GM19324 (cell line): ENCODE measurements around the gene DNAL4.

Experiments used
- ATAC-seq: cut with Tn5 transposase; IDR thresholded peaks from one replicate; pipeline ENCODE4 v1.9.1; 2021; ENCODE audit warnings: mild to moderate bottlenecking, moderate library complexity; ENCODE audit not compliant: unreplicated experiment, low FRiP score

Gene DNAL4

DNA sequence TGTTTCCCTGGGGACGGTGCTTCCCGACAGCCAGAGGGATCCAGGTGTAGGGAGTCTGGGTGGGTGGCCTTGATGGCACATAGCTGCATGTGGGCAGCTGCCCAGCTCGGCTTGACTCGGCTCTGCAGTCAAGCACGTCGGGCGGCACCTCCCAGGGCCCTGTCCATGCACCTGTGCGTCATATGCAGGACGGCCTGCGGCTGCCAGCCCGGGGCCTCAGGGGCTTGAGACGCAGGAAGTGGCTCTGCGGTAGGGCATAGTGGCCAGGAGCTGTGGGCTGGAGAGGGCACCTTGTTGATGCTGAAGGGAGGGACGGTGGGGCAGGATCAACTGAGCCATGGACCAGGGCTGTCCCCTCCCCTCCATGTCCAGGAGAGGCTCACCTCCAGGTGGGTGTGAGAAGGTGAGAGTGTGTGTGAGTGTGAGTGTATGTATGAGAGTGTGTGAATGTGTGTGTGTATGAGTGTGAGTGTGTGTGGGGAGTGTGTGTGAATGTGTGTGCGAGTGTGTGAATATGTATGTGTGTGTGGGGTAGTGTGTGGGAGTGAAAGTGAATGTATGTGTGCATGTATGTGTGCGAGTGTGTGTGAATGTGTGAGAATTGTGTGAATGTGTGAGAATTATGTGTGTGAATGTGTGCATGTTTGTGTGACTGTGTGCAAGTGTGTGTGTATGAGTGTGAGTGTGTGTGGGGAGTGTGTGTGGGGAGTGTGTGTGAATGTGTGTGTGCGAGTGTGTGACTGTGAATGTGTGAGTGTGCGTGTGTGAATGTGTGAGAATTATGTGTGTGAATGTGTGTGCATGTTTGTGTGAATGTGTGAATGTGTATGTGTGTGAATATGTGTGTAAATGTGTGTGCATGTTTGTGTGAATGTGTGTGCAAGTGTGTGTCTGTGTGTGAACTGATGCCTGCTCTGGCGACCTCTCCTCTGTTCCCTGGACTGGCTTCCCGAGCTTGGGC is 32.5 kb downstream of the DNAL4 start:
- ATAC-seq = no peak

DNA sequence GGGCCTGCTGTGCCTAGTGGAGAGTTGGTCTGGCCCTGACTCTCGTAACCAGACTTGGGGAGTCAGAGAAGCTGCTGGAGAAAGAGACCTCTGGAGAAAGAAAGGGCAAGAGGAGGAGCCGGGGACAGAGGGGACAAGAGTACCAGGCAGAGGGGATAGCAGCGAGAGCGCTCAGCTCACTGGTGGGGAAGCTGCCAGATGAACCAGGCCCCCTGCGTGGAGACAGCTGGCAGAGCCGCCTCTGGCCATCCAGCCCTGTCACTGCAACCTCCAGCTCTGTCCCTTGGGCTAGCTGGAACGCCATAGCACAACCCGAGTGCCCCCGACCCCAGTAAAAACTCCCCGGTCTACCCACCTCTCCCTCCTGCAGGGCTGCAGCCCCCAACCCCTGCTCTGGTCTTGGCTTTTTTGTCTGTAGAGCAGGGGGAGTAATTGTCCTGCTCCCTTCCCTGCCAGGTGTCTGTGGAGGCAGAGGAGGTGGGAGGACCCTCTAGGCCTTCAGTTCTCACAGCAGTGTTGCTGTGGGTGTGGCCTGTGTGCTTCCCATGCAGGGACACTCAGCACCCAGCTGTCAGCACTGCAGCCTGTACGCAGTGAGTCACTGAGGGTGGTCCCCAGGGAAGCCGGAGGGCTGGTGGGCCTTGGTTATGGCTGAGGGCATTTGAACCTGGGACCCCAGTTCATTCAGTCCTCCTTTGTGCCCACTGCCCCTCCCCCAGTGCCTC is 33.3 kb downstream of the DNAL4 start:
- no peak for ATAC-seq

DNA sequence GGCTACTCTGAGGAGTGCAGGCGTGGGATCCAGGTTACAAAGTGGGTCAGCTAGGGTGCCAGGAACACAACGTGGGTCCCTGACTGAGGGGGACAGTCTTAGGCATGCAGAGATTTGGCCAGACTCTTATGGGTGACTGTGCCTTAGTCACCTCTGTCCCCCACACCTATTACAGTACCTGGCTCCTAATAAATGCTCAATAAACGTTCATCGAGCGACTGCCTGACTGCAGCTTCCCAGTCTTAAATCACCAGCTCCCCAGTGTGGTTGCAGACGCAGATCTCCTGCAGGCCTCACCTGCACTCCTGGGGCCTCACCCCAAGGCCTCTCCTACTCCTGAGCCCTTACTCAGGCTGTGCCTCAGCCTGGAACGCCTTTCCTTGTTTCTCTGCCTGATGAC is 34.9 kb downstream of the DNAL4 start:
- no peak for ATAC-seq

DNA sequence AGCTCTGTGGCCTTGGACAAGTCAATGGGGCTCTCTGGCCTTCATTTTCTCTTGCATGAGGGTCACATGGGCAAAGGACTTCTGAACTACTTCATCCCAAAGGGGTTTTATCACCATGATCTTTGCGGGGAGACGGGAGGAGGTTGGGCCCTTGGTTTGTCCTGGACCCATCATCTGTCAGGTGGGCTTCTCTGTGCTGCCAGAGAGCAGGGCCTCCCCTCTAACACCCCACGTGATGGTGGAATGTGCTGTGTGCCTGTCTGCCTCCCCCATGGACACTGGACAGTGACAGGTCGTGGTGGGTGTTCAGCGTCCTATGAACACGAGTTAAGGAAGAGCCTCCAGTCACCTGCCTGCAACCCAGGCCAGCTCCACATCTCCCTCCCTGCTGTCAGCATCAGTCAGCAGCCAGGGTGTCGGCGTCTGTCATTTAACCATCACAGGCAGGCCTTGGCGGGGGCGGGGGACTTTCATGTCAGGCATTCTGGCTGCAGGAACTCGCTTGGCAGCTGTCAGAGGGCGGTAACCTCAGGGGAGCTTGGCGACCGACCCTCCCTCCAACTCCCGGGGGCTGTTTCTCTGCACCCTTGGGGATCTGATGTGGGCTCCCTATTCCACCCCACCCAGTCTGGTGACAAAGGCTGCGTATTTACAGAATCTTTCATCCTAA is 35.5 kb downstream of the DNAL4 start:
- no peak for ATAC-seq

DNA sequence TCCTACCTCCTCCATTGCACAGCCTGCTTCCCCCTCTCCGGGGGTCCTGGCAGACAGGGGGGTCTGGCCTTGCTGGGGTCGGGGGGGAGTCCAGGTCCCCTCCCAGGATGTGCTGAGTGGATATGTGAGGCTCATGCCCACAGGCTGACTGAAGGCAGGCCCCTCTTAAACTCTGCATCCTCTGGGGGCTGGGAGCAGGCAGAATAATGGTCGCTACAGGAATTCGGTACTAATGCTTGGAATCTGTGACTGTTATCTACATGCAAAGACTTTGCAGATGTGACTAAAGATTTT is 36.5 kb downstream of the DNAL4 start:
- no peak for ATAC-seq

DNA sequence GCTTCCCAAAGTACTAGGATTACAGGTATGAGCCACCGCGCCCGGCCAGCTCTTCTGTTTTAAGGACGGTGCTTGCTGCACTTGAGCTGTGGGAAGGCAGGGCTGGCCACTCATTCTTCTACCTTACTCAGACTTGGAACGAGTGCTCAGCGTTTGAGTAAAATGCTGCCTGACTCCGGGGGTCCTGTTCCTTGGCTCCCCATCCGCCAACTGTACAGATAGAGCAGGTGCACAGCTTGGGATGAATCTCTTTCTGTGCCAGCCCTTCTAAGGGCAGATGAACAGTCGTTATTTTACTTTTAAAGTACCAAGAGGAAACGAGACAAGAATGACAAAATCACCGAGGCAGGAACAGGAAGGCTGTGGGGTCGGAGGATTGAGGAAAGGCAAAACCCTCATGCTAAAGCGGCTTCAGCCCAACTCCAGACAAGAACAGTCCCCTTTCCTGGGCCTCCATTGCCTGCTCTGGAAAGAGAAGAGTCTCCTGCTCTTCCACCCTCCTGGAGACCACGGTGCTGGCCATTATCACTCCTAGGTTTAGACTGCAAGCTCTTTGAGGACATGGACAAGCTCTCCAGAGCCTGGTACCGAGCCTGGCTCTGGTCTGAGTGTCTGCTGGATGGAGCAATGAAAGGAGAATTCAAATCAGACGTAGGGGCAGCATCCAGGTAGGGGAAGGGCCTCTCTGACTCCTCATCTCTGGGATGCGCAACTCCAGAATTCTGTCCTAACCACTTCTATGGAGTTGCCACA is 37.1 kb downstream of the DNAL4 start:
- no peak for ATAC-seq

DNA sequence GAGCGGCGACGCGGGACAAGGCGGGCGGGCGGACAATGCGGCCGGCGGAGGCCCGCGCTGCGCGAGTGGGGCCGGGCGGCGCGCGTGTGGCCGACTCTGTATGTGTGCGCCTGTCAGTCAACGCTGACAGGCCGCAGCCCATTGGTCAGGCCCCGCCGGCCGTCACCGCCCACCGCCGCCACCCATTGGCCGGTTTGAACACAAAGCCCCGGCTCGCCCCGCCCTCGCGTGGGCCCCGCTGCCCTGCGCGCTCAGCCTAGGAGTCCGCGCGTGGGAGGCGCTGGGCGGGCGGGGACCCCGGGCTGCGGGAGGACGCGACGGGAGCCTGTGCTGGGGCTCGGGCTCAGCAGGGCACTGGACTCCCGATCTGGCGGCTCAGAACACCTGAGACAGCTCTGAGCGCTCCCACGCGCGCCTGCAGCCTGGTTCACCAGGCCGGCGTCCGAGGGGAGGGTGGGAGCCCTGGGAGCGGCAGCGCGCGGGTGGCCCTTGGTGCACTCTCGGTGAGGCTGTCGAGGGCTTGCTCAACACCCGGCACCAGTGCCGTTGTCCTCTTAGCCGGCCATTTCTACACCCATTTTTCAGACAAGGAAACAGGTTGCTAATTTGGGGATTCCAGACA is 37.9 kb downstream of the DNAL4 start, which contains the start of gene SUN2:
Gene SUN2 (minus strand): TSS at position 88 of the 622 bp plus-strand sequence. CDS start 3,370 bp downstream, outside the sequence.
- peak; percentile 75 for ATAC-seq

DNA sequence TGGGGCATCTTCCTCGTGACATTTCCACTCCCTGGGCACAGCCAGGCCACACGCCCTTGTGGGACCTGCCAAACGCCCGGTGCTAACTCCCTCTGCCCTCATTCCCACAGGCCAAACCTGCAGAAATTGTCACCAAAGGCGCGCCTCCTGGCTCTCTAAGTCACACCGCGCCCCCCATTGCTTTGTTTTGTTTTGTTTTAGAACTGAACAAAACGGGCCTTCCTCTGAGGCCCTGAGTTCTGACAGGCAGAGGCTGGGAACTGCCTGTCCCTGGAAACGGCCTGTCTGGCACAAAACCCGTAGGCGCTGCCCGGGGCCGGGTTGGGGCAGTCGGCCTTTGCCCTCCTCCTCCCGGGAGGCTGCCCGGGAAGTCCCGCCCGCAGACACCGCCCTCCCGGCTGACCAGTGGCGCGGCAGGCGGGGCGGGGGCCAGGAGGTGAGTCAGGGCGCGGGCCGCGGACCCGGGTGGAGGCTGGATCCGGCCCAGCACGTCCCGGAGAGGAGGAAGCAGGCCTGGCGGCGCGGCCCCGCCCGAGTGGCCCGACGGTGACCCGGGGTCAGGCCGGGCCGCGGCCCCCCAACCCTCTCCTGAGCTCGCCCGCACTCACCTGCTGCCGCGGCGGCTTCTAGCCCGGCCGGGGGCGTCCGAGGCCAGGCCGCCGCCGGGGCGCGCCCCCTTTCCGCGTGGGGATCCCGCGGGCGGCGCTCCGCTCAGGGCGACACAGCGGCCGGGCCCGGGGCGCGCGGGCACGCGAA is 38.6 kb downstream of the DNAL4 start:
- peak; percentile 36 for ATAC-seq

DNA sequence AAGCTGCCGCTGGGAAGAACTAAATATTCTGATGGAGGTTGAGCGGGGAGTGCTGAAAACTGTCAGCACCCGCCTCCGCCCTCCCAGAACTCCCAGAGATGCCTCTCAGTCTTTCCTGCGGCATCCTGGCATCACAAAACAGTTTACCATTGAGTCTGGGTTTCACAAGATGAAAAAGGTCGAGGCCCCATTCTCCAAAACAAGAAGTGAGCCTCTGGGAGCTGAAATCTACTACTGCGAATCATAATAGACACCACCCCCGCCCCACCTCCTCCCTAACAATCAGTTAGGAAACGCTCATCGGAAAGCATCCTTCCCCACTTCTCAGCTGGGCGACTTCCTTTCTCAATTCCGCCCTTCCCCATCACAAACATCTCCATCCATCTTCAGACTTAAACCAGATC is 39.2 kb downstream of the DNAL4 start:
- no peak for ATAC-seq

DNA sequence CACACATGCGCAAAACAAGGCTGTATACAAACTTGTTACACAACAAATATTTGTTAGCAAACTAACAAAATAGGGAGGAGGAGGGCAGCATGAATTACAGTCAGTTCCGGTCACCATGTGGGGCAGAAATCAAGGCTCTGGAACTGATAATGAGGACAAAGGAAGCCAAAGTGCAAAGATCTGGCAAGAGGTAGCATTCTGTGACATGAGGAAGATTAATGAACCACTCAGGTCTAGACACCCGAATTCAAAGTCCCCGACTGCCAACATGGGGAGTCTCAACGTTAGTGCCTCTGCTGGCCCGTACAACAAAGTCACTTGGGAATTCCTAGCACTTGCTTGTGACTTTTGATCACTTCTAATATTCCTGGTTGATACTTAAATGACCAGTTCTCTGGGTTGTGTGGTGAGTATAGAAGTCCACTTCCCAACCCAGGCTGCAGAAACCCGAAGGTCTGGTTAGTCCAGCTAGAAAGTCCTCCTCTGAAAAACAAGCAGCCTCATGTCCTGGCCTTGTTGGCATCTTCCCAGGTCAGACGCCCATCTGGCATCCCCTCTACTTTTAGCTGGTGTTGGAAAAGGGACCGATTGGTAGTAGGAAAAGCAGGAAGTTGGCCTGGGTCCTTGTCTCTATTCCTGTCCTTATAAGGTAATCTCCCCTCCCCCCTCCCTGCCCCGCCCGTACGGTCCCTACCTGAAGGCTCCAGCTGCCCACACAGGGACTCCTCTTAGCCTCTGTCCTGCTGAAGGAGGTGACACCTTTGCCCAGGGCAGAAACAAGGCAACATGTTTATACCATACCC is 39.8 kb downstream of the DNAL4 start:
- ATAC-seq = no peak

DNA sequence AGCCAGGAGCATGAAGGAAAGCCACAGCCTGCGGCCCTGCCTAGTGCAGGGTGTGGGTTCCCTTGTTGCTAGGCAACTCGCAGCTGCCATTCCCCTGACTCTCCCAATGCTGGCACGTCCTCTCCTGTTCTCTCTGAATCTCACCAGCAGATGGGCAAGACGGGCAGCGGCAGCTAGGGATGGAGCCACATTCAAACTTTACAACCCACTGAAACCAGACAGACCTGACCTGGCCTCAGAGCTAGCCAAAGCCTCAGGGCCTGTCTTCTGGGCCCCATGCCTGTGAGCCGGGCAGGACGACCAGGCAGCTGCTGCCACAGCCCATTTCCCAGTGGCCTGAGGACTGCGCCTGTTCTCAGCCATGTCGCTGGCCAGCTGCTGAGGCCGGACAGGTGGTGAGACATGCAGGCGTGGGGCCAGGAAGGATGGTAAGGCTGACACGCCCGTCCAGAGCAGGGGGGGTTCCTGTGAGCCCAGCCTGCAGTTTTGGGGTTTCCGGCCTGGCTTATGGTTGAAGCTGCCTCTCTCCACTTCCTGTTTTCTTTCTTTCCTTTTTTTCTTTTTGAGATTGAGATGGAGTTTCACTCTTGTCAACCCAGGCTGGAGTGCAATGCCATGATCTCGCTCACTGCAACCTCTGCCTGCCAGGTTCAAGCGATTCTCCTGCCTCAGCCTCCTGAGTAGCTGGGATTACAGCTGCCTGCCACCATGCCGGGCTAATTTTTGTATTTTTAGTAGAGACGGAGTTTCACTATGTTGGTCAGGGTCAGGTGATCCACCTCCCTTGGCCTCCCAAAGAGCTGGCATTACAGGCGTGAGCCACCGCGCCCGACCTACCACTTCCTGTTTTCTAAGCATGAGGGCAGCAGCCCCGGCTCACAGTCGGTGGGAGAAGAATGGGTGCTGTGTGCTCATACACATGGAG is 42.3 kb downstream of the DNAL4 start:
- ATAC-seq = peak; percentile 34

DNA sequence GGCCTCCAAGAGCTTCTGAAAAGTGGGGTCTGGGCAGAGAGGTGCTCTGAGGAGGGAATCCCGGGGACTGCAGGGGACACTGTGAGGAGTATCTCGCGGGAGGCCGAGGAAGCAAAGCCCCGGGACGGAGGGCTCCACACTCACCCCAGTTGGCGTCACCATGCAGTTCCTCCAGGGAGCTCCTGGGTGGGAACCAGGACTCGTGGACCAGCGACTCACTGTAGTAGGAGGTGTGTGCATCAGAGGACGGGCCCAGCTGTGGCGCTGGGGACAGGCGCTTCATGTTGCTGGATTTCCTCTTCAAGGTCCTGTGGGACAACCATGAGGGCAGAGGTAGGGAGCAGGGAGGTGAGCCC is 42.9 kb downstream of the DNAL4 start:
- no peak for ATAC-seq

DNA sequence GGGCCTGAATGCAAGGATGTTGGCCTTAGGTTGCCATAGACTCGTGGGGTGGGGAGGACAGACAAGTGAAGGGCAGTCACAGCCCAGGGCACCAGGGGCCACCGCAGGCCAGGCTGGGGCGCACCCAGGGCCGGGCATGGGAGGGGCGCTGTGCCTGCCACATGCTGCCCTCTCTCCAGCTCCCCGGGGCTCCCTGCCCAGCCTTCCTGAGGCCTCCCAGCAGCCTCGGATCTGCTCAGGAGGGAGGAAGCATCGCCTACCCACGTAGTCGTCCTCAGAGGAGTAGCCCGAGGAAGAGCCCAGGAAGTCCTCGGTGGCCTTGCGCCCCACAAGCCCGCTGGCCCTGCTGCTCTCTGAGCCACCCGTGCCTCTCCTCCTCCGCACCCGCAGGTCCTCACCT is 43.3 kb downstream of the DNAL4 start:
- ATAC-seq = no peak

DNA sequence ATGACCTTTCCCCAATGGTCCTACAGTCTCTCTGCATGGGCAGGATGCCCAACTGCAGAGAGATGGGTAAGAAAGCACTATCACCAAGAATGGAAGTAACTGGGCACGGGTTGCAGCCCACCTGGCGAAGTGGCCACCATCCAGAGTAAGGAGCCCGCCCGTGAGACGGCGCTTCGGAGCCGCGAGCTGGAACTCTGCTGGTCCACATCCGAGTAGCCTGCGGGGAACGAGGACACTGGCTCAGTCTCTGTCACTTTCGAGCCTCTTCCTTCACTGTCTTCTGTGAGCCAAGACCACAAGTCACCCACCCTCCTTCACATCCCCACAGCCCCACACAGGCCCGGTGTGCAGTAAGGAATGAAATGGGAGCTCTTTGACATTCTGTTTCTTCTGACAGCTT is 43.8 kb downstream of the DNAL4 start:
- ATAC-seq = no peak

DNA sequence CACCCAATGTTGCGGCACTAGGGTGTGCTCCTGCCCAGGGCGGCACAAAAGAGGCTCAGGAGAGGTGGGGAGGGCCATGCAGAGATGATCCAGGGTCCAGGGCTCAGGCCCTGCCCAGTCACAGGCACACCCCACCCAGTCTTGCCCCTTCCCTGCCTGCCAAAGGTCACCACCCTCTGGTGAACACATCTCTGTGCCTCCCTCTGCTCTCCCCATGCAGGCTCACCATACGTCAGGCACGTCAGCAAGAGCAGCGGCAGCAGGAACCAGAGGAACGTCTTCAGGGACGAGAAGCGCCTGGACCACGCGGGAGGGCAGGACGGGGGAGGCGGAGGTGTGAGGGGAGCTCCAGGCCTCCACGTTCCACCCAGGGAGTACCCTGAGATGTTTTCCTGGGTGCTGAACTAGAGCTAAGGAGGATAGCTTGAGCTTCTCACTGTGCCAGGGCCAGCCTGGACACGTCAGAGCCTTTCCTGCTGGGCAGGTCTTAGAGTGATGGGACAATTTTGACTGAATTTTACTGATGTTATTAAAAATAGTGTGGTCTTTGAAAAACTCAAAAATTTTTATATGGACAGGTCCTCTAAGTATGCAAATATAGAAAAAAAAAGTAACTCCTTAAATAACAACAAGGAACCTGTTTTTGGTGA is 45.3 kb downstream of the DNAL4 start:
- no peak for ATAC-seq

DNA sequence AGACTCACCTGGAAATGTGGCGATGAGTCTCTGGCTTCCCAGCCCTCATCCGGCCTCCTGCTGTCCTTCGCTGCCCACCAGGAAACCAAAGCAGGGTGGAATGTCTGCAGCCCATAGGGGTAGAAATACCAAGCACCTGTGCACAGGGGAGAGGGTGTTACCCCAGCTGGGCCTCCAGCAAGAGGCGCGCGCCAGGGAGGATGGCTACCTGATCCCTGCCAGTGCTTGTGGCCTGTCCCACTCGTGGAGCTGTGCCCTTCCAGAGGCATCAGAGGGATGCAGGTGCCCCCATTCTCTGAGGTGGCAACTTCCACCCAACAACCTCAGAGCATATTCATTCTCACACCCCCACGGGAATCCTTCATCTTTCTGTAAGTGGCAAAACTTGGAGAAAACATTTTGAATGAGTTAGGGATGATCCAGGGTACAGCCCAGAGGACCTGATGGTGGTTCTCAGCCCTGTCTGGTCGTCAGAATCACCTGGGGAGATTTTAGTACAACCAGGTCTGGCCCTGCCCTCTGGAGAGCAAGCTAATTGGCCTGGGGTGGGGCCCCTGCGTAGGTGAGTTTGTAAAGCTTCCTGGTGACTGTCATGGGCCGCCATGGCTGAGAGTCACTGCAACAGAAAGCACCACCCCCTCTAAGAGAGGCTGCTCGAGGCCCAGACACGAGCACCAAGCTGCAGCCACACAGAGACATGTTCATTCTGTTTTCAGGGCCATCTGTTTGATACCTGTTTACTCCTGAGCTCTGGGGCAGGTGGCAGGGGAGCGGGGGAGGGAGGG is 48.1 kb downstream of the DNAL4 start:
- ATAC-seq = no peak
